GM12874 (cell line): Measurements from ENCODE around the gene EXOC2.

Source experiments
- CTCF ChIP-seq: IDR thresholded peaks from 2 replicates; pipeline ENCODE4 v1.5.1; 2011; ENCODE audit warnings: low read depth, mild to moderate bottlenecking, control low read depth, low read length, moderate library complexity; ENCODE audit not compliant: insufficient read depth

Gene EXOC2

DNA sequence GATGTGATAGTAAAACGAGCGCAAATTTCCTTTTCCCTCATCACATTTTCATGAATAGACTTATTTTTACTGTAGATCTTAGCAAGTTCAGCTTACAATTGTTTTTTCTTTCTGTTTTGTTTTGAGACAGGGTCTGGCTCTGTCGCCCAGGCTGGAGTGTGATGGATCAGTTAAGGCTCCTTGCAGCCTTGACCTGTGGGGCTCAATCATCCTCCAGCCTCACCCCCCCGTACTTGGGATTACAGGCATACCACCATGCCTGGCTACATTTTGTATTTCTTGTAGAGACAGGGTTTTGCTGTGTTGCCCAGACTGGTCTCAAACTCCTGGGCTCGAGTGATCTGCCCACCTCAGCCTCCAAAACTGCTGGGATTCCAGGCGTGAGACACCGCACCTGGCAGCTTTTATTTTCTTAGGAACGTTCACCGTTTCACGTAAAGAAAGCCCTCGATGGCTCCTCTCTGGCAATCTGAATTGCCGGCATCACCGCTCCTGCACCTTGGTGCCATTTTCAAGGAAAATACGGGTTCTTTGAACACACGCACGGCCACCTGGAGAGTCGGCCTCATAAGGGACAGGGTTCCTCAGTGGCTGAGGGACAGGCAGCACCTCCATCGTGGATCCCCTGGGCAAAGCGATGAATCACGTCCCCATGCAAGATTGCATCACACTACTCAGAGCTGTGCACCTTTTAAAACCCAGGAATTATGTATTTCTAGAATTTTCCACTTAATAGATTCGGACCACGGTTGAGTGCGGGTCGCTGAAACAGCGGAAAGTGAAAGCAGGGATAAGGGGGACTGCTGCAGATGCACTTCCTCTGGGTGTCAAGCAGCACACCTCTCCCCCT, 222.7 kb downstream of the EXOC2 start:
- no peak for TF ChIP-seq CTCF

GRCh38 chr6:467671-468082, 225.3 kb downstream of the EXOC2 start:
- TF ChIP-seq CTCF = no peak

GRCh38 chr6:467111-467510, 225.8 kb downstream of the EXOC2 start:
- no peak for TF ChIP-seq CTCF

DNA sequence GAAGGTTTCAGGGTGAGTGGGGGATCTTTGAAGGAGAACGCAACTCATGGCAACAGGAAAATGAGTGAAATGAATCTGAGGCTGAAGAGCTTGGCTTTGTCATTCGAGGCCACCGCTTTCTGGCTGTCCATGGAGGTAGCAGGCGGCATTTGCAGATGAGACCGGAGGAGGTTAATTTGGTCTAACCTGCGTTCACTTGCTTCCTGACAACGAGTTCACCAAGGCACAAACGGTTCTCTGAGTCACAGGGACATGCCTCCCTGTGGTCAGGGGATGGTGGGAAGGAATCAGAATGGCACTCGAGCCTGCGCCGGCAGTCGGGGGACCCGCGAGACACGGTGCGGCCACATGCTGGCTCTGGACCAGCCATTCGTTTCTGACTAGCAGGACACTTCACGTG, 226.4 kb downstream of the EXOC2 start:
- no peak for TF ChIP-seq CTCF

- TF ChIP-seq CTCF = no peak
Measured at GRCh38 chr6:465531-466348, 227.2 kb downstream of the EXOC2 start.

DNA sequence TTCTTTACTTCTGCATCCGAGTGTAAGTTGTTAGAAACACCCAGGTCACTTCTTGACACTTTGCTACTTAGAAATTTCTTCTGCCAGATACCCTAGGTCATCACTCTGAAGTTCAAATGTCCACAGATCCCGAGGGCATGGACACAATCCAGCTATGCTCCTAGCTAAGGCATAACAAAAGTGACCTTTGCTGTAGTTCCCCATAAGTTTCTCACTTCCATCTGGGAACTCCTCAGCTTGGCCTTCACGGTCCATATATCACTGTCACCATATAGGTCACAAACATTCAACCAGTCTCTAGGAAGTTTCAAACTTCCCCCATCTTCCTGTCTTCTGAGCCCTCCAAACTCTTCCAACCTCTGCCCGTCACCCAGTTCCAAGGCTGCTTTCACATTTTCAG, 236.1 kb downstream of the EXOC2 start:
- TF ChIP-seq CTCF = no peak

- no peak for TF ChIP-seq CTCF
Measured at GRCh38 chr6:456358-456867, 236.5 kb downstream of the EXOC2 start.
